Measurements from ENCODE around the gene BMP15.

BMP15 gene

DNA sequence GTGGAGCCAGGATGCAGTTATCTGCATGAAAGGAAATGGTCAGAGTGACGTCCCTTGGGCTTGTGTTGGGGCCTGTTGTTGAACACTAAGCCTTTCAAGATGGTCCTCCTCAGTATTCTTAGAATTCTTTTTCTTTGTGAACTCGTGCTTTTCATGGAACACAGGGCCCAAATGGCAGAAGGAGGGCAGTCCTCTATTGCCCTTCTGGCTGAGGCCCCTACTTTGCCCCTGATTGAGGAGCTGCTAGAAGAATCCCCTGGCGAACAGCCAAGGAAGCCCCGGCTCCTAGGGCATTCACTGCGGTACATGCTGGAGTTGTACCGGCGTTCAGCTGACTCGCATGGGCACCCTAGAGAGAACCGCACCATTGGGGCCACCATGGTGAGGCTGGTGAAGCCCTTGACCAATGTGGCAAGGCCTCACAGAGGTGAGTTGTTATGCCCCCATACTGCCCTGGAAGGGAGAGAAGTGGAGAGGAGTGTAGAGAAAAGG is at the start of gene BMP15:
TSS of gene BMP15 (plus strand) at position 51 of the 492 bp plus-strand sequence. CDS start at position 100, 49 bp downstream.
- no peak for DNase-seq

- no peak for DNase-seq
Measured at GRCh38 chrX:50863471-50863870, 47.1 kb upstream of the BMP15 start.

DNA sequence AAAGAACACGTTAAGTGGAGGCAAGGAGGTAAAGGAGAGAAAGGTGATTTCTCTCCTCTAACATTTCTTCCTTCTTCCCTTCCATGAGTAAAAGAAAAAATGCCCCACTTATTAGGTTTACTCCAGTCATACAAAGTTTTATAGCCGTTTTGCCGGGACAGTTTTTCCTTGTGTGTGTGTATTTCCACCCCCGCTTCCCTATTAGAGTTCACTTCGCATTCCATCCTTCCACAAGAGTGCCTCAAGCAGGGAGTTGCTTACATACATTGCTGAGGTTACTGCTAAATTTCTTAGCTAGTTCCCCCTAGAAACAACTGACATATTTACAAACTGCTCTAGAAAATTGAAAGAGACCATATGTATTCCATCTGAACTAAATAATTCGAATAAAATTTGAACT is 45.2 kb upstream of the BMP15 start:
- DNase-seq = no peak

- no peak for DNase-seq
Measured at GRCh38 chrX:50871922-50872453, 38.5 kb upstream of the BMP15 start.

DNA sequence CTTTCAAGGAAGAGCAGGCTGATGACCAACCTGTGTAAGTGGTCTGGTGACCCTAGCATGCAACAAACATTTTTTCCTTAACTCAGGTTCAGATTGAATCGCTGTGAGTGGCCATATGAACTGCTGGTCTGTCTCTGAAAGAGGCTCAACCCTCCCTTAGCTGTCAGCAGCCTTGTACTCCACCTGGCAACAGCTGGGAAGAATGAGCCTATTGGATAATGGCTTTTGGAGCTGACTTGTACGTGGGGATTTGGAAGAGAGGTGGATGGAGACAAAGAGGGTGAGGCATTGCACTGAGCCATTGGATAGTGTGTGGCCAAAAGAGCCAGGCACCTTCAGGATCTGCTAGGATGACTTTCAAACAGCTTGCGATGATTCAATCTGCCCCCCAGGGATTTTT is 35.7 kb upstream of the BMP15 start:
- no peak for DNase-seq

- DNase-seq = no peak
Measured at GRCh38 chrX:50876551-50876950, 34.0 kb upstream of the BMP15 start.

- DNase-seq = no peak
Measured at GRCh38 chrX:50877310-50877709, 33.2 kb upstream of the BMP15 start.

- DNase-seq = no peak
Measured at GRCh38 chrX:50881028-50881427, 29.5 kb upstream of the BMP15 start.

DNA sequence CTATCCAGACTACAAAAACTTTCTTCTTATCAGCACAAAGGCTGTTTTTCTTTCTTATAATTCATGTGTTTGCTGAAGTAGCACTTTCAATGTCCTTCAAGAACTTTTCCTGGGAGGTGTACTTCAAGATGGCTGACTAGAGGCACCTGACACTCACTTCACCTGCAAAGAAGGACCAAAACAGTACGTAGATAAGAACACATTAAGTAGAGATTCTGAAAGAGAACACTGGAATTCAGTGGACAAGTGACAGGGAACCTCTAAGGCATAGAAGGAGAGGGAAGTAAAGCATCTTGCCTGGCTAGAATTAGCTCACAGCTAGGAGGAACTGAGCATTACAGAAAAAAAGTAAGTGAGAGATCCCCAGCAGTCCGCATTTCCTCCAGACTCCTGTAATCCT is 21.7 kb upstream of the BMP15 start:
- DNase-seq = no peak

DNA sequence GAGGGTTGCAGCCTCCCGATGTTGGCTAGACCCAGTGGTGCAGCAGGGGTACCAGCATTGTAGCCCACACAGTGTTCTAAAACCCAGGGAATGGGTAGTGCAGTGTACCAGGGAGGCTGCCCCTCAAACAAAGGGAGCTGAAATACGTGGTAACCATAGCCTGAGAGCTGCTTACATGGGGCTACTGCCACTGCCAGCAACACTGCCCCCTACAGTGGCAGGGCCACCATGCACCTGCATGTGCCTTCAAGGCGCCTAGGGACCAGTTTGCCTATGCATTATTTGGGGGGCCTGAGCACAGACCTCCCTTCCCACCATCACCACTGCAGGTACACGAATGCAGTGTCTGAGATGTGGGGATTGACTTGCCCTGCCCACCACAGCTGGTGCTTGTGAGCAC is 21.0 kb upstream of the BMP15 start:
- no peak for DNase-seq

DNA sequence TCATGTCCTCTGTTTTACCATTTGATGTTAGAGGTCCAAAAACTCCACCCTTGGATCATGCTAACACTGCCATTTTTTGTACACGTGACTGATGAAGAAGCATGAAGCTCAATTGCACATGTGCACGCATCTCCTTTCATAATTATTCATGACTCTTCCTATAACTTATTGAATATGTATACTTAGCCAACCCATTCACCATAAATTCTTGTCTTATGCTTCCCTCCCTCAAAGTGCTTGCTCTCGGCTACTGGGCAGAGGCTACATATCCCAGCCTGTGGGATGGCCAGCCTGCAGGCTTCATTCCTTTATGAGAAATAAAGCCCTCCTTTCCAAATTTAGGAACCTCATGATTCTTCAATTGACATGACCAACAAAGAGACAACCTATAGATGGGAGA is 17.5 kb upstream of the BMP15 start:
- no peak for DNase-seq

GRCh38 chrX:50893466-50893865 is 17.1 kb upstream of the BMP15 start:
- no peak for DNase-seq

- no peak for DNase-seq
Measured at GRCh38 chrX:50905334-50905733, 5.2 kb upstream of the BMP15 start.

GRCh38 chrX:50913520-50913919 is 3.0 kb downstream of the BMP15 start:
- DNase-seq = no peak

GRCh38 chrX:50920132-50920531 is 9.6 kb downstream of the BMP15 start:
- DNase-seq = no peak

- DNase-seq = no peak
Measured at GRCh38 chrX:50927127-50927526, 16.6 kb downstream of the BMP15 start.

DNA sequence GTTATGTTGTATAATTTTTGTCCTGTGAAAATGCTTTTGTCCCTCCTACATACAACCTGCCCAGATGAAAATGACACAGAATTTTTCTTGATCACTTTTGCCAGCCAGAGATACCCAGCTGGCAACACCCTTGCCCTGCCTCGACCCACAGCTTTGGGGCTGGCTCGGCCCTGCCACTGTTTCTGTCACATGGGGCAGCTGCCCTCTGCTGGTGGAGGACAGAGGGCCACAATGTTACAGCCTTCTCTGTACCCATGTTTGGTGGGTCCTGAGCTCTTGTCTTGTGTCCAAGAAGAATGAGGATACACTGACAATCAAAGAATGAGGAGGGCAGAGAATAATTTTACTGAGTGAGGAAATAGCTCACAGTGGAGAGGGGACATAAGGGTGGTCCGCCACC is 31.1 kb downstream of the BMP15 start:
- DNase-seq = no peak

DNA sequence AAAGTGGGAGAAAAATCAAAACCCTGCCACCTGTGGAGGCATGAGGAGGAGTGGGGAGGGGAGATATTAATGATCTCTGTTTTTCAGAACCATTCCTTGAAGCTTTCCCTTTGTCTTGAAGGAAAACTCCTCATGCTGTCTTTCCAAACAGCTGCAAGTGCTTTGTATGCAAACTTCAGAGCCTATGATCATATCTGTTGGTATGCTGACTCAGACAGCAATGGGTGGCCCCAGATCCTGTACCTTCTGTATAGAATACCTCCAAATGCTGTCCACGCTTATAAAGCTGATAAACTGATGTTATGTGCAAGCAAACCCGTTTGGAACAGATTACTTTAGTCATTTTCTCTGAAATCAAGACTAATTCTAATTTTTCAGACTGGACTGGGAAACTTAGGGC is 31.9 kb downstream of the BMP15 start:
- no peak for DNase-seq

DNA sequence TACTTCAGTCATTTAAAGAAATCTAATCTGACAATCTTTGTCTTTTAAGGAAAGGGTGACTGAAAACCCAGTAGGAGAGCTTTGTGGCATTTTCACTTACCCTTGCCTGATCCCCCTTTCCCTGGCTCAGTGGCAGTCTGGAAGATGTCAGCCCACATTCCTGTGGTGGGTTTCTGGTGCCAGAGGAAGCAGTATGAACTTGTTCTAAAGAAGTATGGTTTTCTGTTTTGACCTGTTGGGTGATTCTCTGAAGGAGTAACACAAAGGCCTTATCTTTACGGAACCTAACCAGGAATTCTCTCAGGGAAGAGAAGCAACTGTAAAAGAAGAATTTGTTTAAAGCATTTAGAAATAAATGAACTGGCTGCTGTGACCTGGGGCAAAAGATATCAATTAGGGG is 41.9 kb downstream of the BMP15 start:
- DNase-seq = no peak

GRCh38 chrX:50953832-50954231 is 43.3 kb downstream of the BMP15 start:
- DNase-seq = no peak

GRCh38 chrX:50962156-50962555 is 51.6 kb downstream of the BMP15 start:
- DNase-seq = no peak

DNA sequence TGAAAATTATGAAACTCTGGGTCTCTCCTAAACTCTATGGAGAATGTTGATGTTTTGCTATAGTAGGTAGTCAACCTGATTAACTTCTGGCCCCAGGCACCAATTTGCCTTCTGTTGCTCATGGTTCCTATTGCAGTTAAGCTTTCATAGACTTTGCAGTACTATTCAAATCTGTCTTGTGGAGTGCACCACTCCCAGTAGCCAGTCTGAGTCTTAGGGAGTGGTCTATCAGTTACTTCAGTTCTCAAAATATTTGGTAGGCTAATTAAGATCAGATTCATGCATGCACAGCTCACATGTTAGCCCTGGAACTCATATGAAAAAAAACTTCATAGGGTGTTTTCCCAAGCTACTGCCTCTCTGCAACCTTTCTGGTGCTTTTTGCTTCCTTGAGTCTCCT is 53.3 kb downstream of the BMP15 start:
- DNase-seq = no peak

Measured in 8988T (cell line).